NCI-H82 (cell line): Measurements from ENCODE around the gene CNOT8.

Source experiments
- DNase-seq: peaks from one replicate; lab custom pipeline; 2025; lab: John Stamatoyannopoulos, UW

CNOT8 gene

GRCh38 chr5:154923441-154924430 lies 65.3 kb downstream of the CNOT8 start:
- DNase-seq = no peak
